Fibroblast of mammary gland (primary cell): ENCODE results near the gene CYBRD1.

ENCODE experiments used
- DNase-seq: peaks from one replicate; pipeline ENCODE4 v3.0.0-alpha.2; 2010; ENCODE audit warnings: low read depth
- H3K4me3 ChIP-seq: 2 replicates; pipeline ENCODE4 v1.5.1; 2011; ENCODE audit warnings: low read depth, mild to moderate bottlenecking, low read length, moderate library complexity; ENCODE audit not compliant: control insufficient read depth
- CTCF ChIP-seq: conservative IDR thresholded peaks from 2 replicates; pipeline ENCODE4 v1.5.1; 2011; ENCODE audit warnings: low read depth, low read length, inconsistent platforms; ENCODE audit not compliant: control insufficient read depth, insufficient read depth

CYBRD1 gene

GRCh38 chr2:171575606-171576005 is 53.3 kb downstream of the CYBRD1 start:
- TF ChIP-seq CTCF, result no peak
- no peak for DNase-seq
- no peak overlapping the region for H3K4me3 ChIP-seq

GRCh38 chr2:171578127-171578803 is 56.0 kb downstream of the CYBRD1 start:
- no peak for DNase-seq
- no peak for TF ChIP-seq CTCF

GRCh38 chr2:171579481-171579880 is 57.2 kb downstream of the CYBRD1 start:
- peak; percentile 11 for DNase-seq
- no peak overlapping the region for H3K4me3 ChIP-seq
- TF ChIP-seq CTCF, result no peak

More at GRCh38 chr2:171578127-171578803, 56.0 kb downstream of the CYBRD1 start:
- H3K4me3 ChIP-seq, result no peak overlapping the region

GRCh38 chr2:171583566-171583965 is 61.3 kb downstream of the CYBRD1 start:
- H3K4me3 ChIP-seq, result no peak overlapping the region
- no peak for TF ChIP-seq CTCF
- no peak for DNase-seq

- H3K4me3 ChIP-seq, result no peak overlapping the region
- TF ChIP-seq CTCF, result no peak
- no peak for DNase-seq
Observed at GRCh38 chr2:171584001-171584400, 61.7 kb downstream of the CYBRD1 start.

DNA sequence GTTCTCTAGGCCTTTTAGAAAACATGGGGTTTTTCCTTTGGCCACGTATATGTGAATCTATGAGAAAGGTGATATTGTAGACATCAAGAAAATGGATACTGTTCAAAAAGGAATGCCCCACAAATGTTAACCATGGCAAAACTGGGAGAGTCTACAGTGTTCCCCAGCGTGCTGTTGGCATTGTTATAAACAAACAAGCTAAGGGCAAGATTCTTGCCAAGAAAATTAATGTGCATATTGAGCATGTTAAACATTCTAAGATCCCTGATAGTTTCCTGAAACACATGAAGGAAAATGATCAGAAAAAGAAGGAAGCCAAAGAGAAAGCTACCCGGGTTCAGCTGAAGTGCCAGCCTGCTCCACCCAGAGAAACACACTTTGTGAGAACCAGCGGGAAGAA is 64.9 kb downstream of the CYBRD1 start:
- TF ChIP-seq CTCF, result no peak
- no peak for DNase-seq
- H3K4me3 ChIP-seq, result no peak overlapping the region

- peak; percentile 35 for DNase-seq
- TF ChIP-seq CTCF, result no peak
- no peak overlapping the region for H3K4me3 ChIP-seq
Observed at GRCh38 chr2:171587567-171587966, 65.3 kb downstream of the CYBRD1 start.
